Sigmoid colon (tissue), 4 donors: Measurements from ENCODE around the gene C1orf105.

Experiments
- CTCF ChIP-seq, 4 experiments: fragments of 450-650 bp in 3 of 4; fragments of 200-600 bp in 1 of 4; IDR thresholded peaks; one replicate each; pipeline ENCODE4 v1.5.1; 2016 to 2019; ENCODE audit warnings: antibody characterized with exemption in 4 of 4, mild to moderate bottlenecking in 3 of 4, moderate library complexity in 2 of 4
- POLR2AphosphoS5 ChIP-seq, 4 donors: sonication (generic); formaldehyde crosslinking; IDR thresholded peaks; one replicate each; pipeline ENCODE4 v1.6.1; 2017; ENCODE audit warnings: antibody characterized with exemption in 4 of 4

GRCh38 chr1:172430128-172430454 lies 9.6 kb downstream of the C1orf105 start:
- TF ChIP-seq CTCF (IDR thresholded peaks at IDR 0.05) (no peak), POLR2AphosphoS5 (IDR thresholded peaks at IDR 0.05) (no peak)
